Stomach (tissue), 9 donors: ENCODE data around the gene UST. TPM values are rescaled to one million over a fixed set of nuclear protein-coding genes. Genes with fewer than 3 reads are reported as not detected.

Source experiments
- DNase-seq, 2 donors: peaks; one replicate each; pipeline versions ENCODE4 v3.0.0 to v3.0.0-alpha.2; 2013 to 2019
- H3K27ac ChIP-seq, 5 donors: fragments of 200-600 bp in 4 of 5; sonication (generic) in 4 of 5; one replicate each; pipeline ENCODE4 v1.5.1; 2013 to 2019; ENCODE audit warnings: mild to moderate bottlenecking in 1 of 5, moderate library complexity in 1 of 5
- H3K27me3 ChIP-seq, 3 donors: fragments of 200-600 bp; sonication (generic); one replicate each; pipeline ENCODE4 v1.5.1; 2017 to 2019; ENCODE audit warnings: mixed run types in 1 of 3
- H3K36me3 ChIP-seq, 4 donors: fragments of 200-600 bp; sonication (generic); 1 replicate in 3 of 4; 2 replicates in 1 of 4; pipeline ENCODE4 v1.5.1; 2016 to 2019
- H3K4me1 ChIP-seq, 4 donors: fragments of 200-600 bp; sonication (generic); one replicate each; pipeline ENCODE4 v1.5.1; 2016 to 2019
- H3K4me3 ChIP-seq, 4 donors: fragments of 200-600 bp; sonication (generic) in 3 of 4; one replicate each; pipeline ENCODE4 v1.5.1; 2016 to 2019; ENCODE audit warnings: mild to moderate bottlenecking in 1 of 4
- H3K9me3 ChIP-seq, 4 donors: fragments of 200-600 bp; sonication (generic); one replicate each; pipeline ENCODE4 v1.5.1; 2016 to 2019
- CTCF ChIP-seq, 7 experiments: fragments of 450-650 bp in 4 of 7; fragments of 200-600 bp in 3 of 7; sonication (generic) in 3 of 7; IDR thresholded peaks; one replicate each; pipeline ENCODE4 v1.5.1; 2016 to 2019; ENCODE audit warnings: antibody characterized with exemption in 7 of 7, control low read depth in 2 of 7, mild to moderate bottlenecking in 1 of 7
- EP300 ChIP-seq: sonication (generic); formaldehyde crosslinking; IDR thresholded peaks from one replicate; pipeline ENCODE4 v1.6.1; 2017; ENCODE audit warnings: antibody characterized with exemption
- POLR2A ChIP-seq, 4 donors: fragments of 450-650 bp; IDR thresholded peaks; one replicate each; pipeline ENCODE4 v1.6.1; 2016; ENCODE audit warnings: antibody characterized with exemption in 4 of 4, control low read depth in 2 of 4, mild to moderate bottlenecking in 1 of 4, moderate library complexity in 1 of 4
- POLR2AphosphoS5 ChIP-seq, 3 donors: sonication (generic); formaldehyde crosslinking; IDR thresholded peaks; one replicate each; pipeline ENCODE4 v1.6.1; 2016; ENCODE audit warnings: antibody characterized with exemption in 3 of 3
- WGBS, 5 donors: extraction: QIAGEN DNeasy Blood & Tissue Kit in 3 of 5; methylation state at CpG; one replicate each; pipeline versions ENCODE4 v1.1.5 to v1.1.7; 2013 to 2018; 5-methylcytosine and 5-hydroxymethylcytosine counted together
- intact Hi-C: fragments of 100-400 bp; cut with DNase I; formaldehyde crosslinking; loops from one replicate; pipeline ENCODE4 v1.15.1; 2023; ENCODE audit warnings: low total_unique reads
- polyA plus RNA-seq, 3 donors: library from polyadenylated mRNA; stranded (reverse); fragments of 200-250 nt; gene quantifications; one replicate each; pipeline ENCODE4 v1.2.3, GENCODE V29; 2013
- total RNA-seq, 5 donors: library from RNA; depleted of rRNA; stranded (reverse); fragments of >200 nt; gene quantifications; one replicate each; pipeline versions ENCODE4 v1.1.0 to v1.2.3, GENCODE V29; 2014 to 2016
- donor health status: healthy with polysubstance abuse.
- donor health status: Bipolar disorder and iron deficiency.
- donor health status: healthy.

UST gene
- total and polyA plus RNA-seq, 8 donors: 2.2 to 45.8 (median 8.9) TPM

- 41 to 55% (median 53%) methylated on average over 2 of the region's 2 CpGs for WGBS, 5 donors
These were observed 46.6 kb upstream of the UST start for GRCh38 chr6:148700047-148700715.

GRCh38 chr6:148700741-148701311, 46.0 kb upstream of the UST start:
- H3K4me1 ChIP-seq: peaks cover 5 to 17% (median 11%) of the 10 kb centered on the region in 4 donors
- peak in 1 of 2 donors; percentile 64 for DNase-seq
- peak overlapping the region in 4 of 5 donors; percentile 9 to 47 (median 42) for H3K27ac ChIP-seq
- H3K27me3 ChIP-seq: no peaks in the 10 kb centered on the region
- H3K4me3 ChIP-seq: peak overlapping the region; percentile 32 to 42 (median 36)
- intact Hi-C loops: no loop called here
- no peaks in the 10 kb centered on the region for H3K9me3 ChIP-seq
- no peak for TF ChIP-seq POLR2A (IDR thresholded peaks at IDR 0.05)
- no peak for TF ChIP-seq CTCF (IDR thresholded peaks at IDR 0.05)
- no peak for TF ChIP-seq POLR2AphosphoS5 (IDR thresholded peaks at IDR 0.05)
- no peak for TF ChIP-seq EP300
- H3K36me3 ChIP-seq: no peaks in the 10 kb centered on the region
- WGBS, 5 donors: 6 to 21% (median 14%) methylated on average over 8 of the region's 8 CpGs

More at GRCh38 chr6:148700047-148700715, 46.6 kb upstream of the UST start:
- TF ChIP-seq CTCF (IDR thresholded peaks at IDR 0.05): no peak
- TF ChIP-seq POLR2A (IDR thresholded peaks at IDR 0.05): no peak
- TF ChIP-seq POLR2AphosphoS5 (IDR thresholded peaks at IDR 0.05): no peak
- no peak for TF ChIP-seq EP300
- H3K4me3 ChIP-seq: peak overlapping the region; percentile 32 to 42 (median 36)
- H3K36me3 ChIP-seq: no peaks in the 10 kb centered on the region
- peaks cover 5 to 17% (median 11%) of the 10 kb centered on the region in 4 donors for H3K4me1 ChIP-seq
- H3K27me3 ChIP-seq: no peaks in the 10 kb centered on the region
- intact Hi-C loops: no loop called here
- peak overlapping the region in 3 of 5 donors; percentile 9 to 47 (median 43) for H3K27ac ChIP-seq
- DNase-seq: no peak
- no peaks in the 10 kb centered on the region for H3K9me3 ChIP-seq

GRCh38 chr6:148701375-148701774, 45.5 kb upstream of the UST start:
- DNase-seq: no peak
- peak overlapping the region; percentile 32 to 42 (median 36) for H3K4me3 ChIP-seq
- intact Hi-C loops: no loop called here
- H3K4me1 ChIP-seq: peaks cover 5 to 17% (median 11%) of the 10 kb centered on the region in 4 donors
- WGBS, 5 donors: 73 to 89% (median 77%) methylated on average over 3 of the region's 3 CpGs
- H3K9me3 ChIP-seq: no peaks in the 10 kb centered on the region
- no peaks in the 10 kb centered on the region for H3K27me3 ChIP-seq
- H3K27ac ChIP-seq: peak overlapping the region in 2 of 5 donors; percentile 43 to 47
- TF ChIP-seq EP300 (no peak), POLR2A (IDR thresholded peaks at IDR 0.05) (no peak), POLR2AphosphoS5 (IDR thresholded peaks at IDR 0.05) (no peak), CTCF (IDR thresholded peaks at IDR 0.05) (no peak)
- H3K36me3 ChIP-seq: no peaks in the 10 kb centered on the region

- Histone ChIP-seq H3K36me3 (no peaks in the 10 kb centered on the region), H3K4me1 (peaks cover 5 to 17% (median 11%) of the 10 kb centered on the region in 4 donors), H3K27ac (no peak overlapping the region), H3K4me3 (no peak overlapping the region), H3K27me3 (no peaks in the 10 kb centered on the region), H3K9me3 (no peaks in the 10 kb centered on the region)
- no peak for DNase-seq
- TF ChIP-seq CTCF (IDR thresholded peaks at IDR 0.05): no peak
- no peak for TF ChIP-seq EP300
- TF ChIP-seq POLR2A (IDR thresholded peaks at IDR 0.05): no peak
- no peak for TF ChIP-seq POLR2AphosphoS5 (IDR thresholded peaks at IDR 0.05)
- 82 to 90% (median 86%) methylated on average over 2 of the region's 2 CpGs for WGBS, 5 donors
- intact Hi-C loops: no loop called here
These were observed 42.9 kb upstream of the UST start for GRCh38 chr6:148703900-148704299.
